Neural crest cell (in vitro differentiated cells): ENCODE data around the gene GIPR. TPM values are rescaled to one million over a fixed set of nuclear protein-coding genes. Genes with fewer than 3 reads are reported as not detected.

Source experiments
- DNase-seq: peaks from one replicate; pipeline ENCODE4 v3.0.0; 2021; ENCODE audit warnings: low read depth, mixed read lengths, low spot score
- H3K27ac Mint-ChIP-seq: one replicate; pipeline ENCODE4 v1.8.0; 2021; ENCODE audit warnings: mild to moderate bottlenecking, mixed read lengths; ENCODE audit not compliant: unreplicated experiment
- H3K27me3 Mint-ChIP-seq: 2 replicates; pipeline ENCODE4 v1.8.0; 2021; ENCODE audit warnings: low read depth, mild to moderate bottlenecking, mixed read lengths
- H3K36me3 Mint-ChIP-seq: 2 replicates; pipeline ENCODE4 v1.8.0; 2021; ENCODE audit warnings: low read depth, mild to moderate bottlenecking, mixed read lengths
- H3K4me1 Mint-ChIP-seq: 2 replicates; pipeline ENCODE4 v1.8.0; 2021; ENCODE audit warnings: mixed read lengths
- H3K4me3 Mint-ChIP-seq: one replicate; pipeline ENCODE4 v1.8.0; 2021; ENCODE audit warnings: mild to moderate bottlenecking, mixed read lengths
- H3K9me3 Mint-ChIP-seq: 2 replicates; pipeline ENCODE4 v1.8.0; 2021; ENCODE audit warnings: mixed read lengths
- CTCF ChIP-seq: fragments of 200-600 bp; sonication (generic); conservative IDR thresholded peaks from 2 replicates; pipeline ENCODE4 v1.5.0; 2021; ENCODE audit warnings: antibody characterized with exemption, mild to moderate bottlenecking
- total RNA-seq: library from RNA; stranded (reverse); gene quantifications from 2 replicates; pipeline ENCODE4 v1.2.1, GENCODE V29; 2021

Gene GIPR
- total RNA-seq, 1 donor from 2014 or later = 0.96 TPM

- Mint-ChIP-seq H3K27ac (no peak overlapping the region), H3K27me3 (no peaks in the 10 kb centered on the region), H3K9me3 (no peaks in the 10 kb centered on the region), H3K4me1 (peaks cover 9% of the 10 kb centered on the region), H3K4me3 (no peak overlapping the region), H3K36me3 (peaks cover 9% of the 10 kb centered on the region)
- TF ChIP-seq CTCF = no peak
- no peak for DNase-seq
These were observed 37.1 kb downstream of the GIPR start for GRCh38 chr19:45705115-45705514.

- Mint-ChIP-seq H3K36me3 (peaks cover 12% of the 10 kb centered on the region), H3K4me1 (peaks cover 14% of the 10 kb centered on the region), H3K27ac (no peak overlapping the region), H3K27me3 (no peaks in the 10 kb centered on the region), H3K4me3 (no peak overlapping the region), H3K9me3 (no peaks in the 10 kb centered on the region)
- no peak for TF ChIP-seq CTCF
- no peak for DNase-seq
These were observed 37.8 kb downstream of the GIPR start for GRCh38 chr19:45705710-45706415.

- H3K4me3 Mint-ChIP-seq = peak overlapping the region; percentile 55
These were observed 42.5 kb downstream of the GIPR start for GRCh38 chr19:45710356-45711130.

GRCh38 chr19:45711851-45712698, 44.1 kb downstream of the GIPR start:
- Mint-ChIP-seq H3K36me3 (peaks cover 5% of the 10 kb centered on the region), H3K9me3 (no peaks in the 10 kb centered on the region), H3K4me1 (peaks cover 29% of the 10 kb centered on the region), H3K4me3 (no peak overlapping the region), H3K27me3 (no peaks in the 10 kb centered on the region), H3K27ac (no peak overlapping the region)
- TF ChIP-seq CTCF = no peak
- DNase-seq = no peak

More at GRCh38 chr19:45710356-45711130, 42.5 kb downstream of the GIPR start:
- Mint-ChIP-seq H3K36me3 (peaks cover 5% of the 10 kb centered on the region), H3K9me3 (no peaks in the 10 kb centered on the region), H3K27me3 (no peaks in the 10 kb centered on the region), H3K27ac (no peak overlapping the region), H3K4me1 (peaks cover 19% of the 10 kb centered on the region)
- no peak for TF ChIP-seq CTCF
- DNase-seq = no peak

GRCh38 chr19:45712699-45713067, 44.7 kb downstream of the GIPR start:
- no peak overlapping the region for H3K4me3 Mint-ChIP-seq
- H3K36me3 Mint-ChIP-seq = peaks cover 5% of the 10 kb centered on the region
- H3K4me1 Mint-ChIP-seq = peaks cover 34% of the 10 kb centered on the region
- TF ChIP-seq CTCF = no peak
- no peaks in the 10 kb centered on the region for H3K27me3 Mint-ChIP-seq
- DNase-seq = no peak
- no peaks in the 10 kb centered on the region for H3K9me3 Mint-ChIP-seq
- no peak overlapping the region for H3K27ac Mint-ChIP-seq
